A673 (cell line): Measurements from ENCODE around the gene FCGR3A.

ENCODE experiments used
- CTCF ChIP-seq: fragments of 300-800, 200-600 bp; sonication (generic); conservative IDR thresholded peaks from 2 replicates; pipeline ENCODE4 v1.5.1; 2017; ENCODE audit warnings: low read depth, mild to moderate bottlenecking, antibody characterized with exemption, low read length, moderate library complexity, mixed read lengths
- EZH2 ChIP-seq: fragments of 200-600 bp; sonication (generic); IDR thresholded peaks from 2 replicates; pipeline ENCODE4 v1.6.1; 2017; ENCODE audit warnings: borderline replicate concordance, low read depth, mild to moderate bottlenecking, mixed read lengths, antibody characterized with exemption, low read length; ENCODE audit not compliant: poor library complexity, severe bottlenecking

- TF ChIP-seq CTCF (no peak), EZH2 (no peak)
Measured at GRCh38 chr1:161498646-161499045, 51.0 kb downstream of the FCGR3A start.
